ENCODE results near the gene LRRC23. TPM values are rescaled to one million over a fixed set of nuclear protein-coding genes. Genes with fewer than 3 reads are reported as not detected.
A peak's percentile ranks its signal among the peaks of the same experiment; 100 is the strongest.

The LRRC23 gene
- total and polyA plus RNA-seq, 4 donors, result 29.6 to 61.0 (median 42.1) TPM

GRCh38 chr12:6866920-6867412 is 37.7 kb upstream of the LRRC23 start:
- Histone ChIP-seq H3K4me1 (ENCODE audit: control insufficient read depth in 5 of 5, insufficient read depth in 5 of 5, low read length in 5 of 5) (peaks cover 0 to 29% (median 12%) of the 10 kb centered on the region in 5 donors), H3K4me3 (peak overlapping the region; percentile 40), H3K9ac (ENCODE audit: insufficient read depth in 1 of 2, low read length in 2 of 2) (peak overlapping the region; percentile 50 to 67), H3K27me3 (ENCODE audit: control insufficient read depth in 3 of 3, insufficient read depth in 3 of 3, low read length in 2 of 3) (no peaks in the 10 kb centered on the region), H3K9me3 (ENCODE audit: control insufficient read depth in 4 of 4, insufficient read depth in 3 of 4, low read length in 3 of 4) (no peaks in the 10 kb centered on the region), H3K27ac (ENCODE audit: low read depth in 1 of 2, low read length in 1 of 2) (peak overlapping the region; percentile 71 to 91), H3K36me3 (ENCODE audit: control insufficient read depth in 4 of 4, insufficient read depth in 4 of 4, low read length in 4 of 4) (peaks cover 3 to 36% (median 31%) of the 10 kb centered on the region in 4 donors)
- TF ChIP-seq CTCF (IDR thresholded peaks at IDR 0.05; ENCODE audit: control extremely low read depth, extremely low read depth), result no peak
- WGBS, 2 donors, result 2 to 4% methylated on average over 25 to 33 of the region's 33 CpGs
- ATAC-seq (ENCODE audit: insufficient read depth, low FRiP score) (peak; percentile 2), DNase-seq (no peak)

GRCh38 chr12:6867413-6868210 is 37.0 kb upstream of the LRRC23 start, which contains the start of gene TPI1:
TSS of gene TPI1 (plus strand) at chr12:6867531. CDS start at chr12:6867567, 36 bp downstream.
- Histone ChIP-seq H3K36me3 (ENCODE audit: control insufficient read depth in 4 of 4, insufficient read depth in 4 of 4, low read length in 4 of 4) (peaks cover 3 to 31% (median 30%) of the 10 kb centered on the region in 4 donors), H3K9me3 (ENCODE audit: control insufficient read depth in 4 of 4, insufficient read depth in 3 of 4, low read length in 3 of 4) (no peaks in the 10 kb centered on the region), H3K4me3 (peak within 1 kb of the TSS; percentile 92), H3K9ac (ENCODE audit: insufficient read depth in 1 of 2, low read length in 2 of 2) (peak within 1 kb of the TSS; percentile 76 to 88), H3K27me3 (ENCODE audit: control insufficient read depth in 3 of 3, insufficient read depth in 3 of 3, low read length in 2 of 3) (no peaks in the 10 kb centered on the region), H3K4me1 (ENCODE audit: control insufficient read depth in 5 of 5, insufficient read depth in 5 of 5, low read length in 5 of 5) (peaks cover 0 to 35% (median 12%) of the 10 kb centered on the region in 5 donors), H3K27ac (ENCODE audit: low read depth in 1 of 2, low read length in 1 of 2) (peak within 1 kb of the TSS; percentile 96 to 99)
- peak; percentile 86 for ATAC-seq (ENCODE audit: insufficient read depth, low FRiP score)
- DNase-seq, result peak; percentile 87 to 92 (median 90)
- TF ChIP-seq CTCF (IDR thresholded peaks at IDR 0.05; ENCODE audit: control extremely low read depth, extremely low read depth), result no peak
- 0 to 1% methylated on average over 68 to 86 of the region's 86 CpGs for WGBS, 2 donors

DNA sequence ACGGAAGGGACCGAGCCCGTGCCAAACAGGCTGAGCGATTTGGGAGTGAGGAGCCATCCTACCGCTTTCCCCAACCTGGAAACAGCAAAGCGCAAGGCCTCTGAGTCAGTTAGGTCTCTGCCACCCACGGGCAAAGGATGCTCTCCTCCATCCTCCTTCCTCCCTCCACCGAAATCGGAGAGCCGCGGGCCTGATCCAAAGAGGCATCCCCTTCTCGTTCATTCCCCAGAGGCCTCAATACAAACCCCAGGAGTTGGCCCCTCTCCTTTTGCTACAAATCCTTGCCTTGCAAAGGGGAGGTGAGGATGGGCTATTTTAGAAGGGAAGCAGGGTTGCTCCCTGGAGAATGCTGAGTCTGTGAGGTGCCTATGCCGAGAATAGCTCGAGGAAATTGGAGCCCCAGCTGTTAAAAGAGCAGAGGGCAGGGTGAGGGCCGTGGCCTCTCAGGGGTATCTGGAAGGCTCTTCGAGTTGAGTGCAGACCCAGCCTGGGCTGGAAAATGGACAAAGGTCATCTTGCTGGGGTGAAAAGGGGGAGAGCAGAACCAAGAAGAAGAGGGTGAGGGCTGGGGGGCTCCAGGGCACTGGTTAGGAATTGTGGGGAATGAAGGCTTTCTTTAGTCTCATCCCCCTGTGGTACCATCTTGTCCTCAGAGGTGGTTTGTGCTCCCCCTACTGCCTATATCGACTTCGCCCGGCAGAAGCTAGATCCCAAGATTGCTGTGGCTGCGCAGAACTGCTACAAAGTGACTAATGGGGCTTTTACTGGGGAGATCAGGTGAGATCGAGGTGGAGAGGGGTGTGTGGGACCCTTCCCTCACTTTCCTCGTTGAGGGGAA is 36.2 kb upstream of the LRRC23 start:
- H3K27me3 ChIP-seq (ENCODE audit: control insufficient read depth in 3 of 3, insufficient read depth in 3 of 3, low read length in 2 of 3), result no peaks in the 10 kb centered on the region
- H3K4me1 ChIP-seq (ENCODE audit: control insufficient read depth in 5 of 5, insufficient read depth in 5 of 5, low read length in 5 of 5), result peaks cover 0 to 37% (median 12%) of the 10 kb centered on the region in 5 donors
- no peak for TF ChIP-seq CTCF (IDR thresholded peaks at IDR 0.05; ENCODE audit: control extremely low read depth, extremely low read depth)
- WGBS, 2 donors, result 12 to 15% methylated on average over 22 of the region's 22 CpGs
- ATAC-seq (ENCODE audit: insufficient read depth, low FRiP score) (no peak), DNase-seq (peak in 2 of 3 donors; percentile 23 to 43)
- no peaks in the 10 kb centered on the region for H3K9me3 ChIP-seq (ENCODE audit: control insufficient read depth in 4 of 4, insufficient read depth in 3 of 4, low read length in 3 of 4)
- peak overlapping the region; percentile 76 to 88 for H3K9ac ChIP-seq (ENCODE audit: insufficient read depth in 1 of 2, low read length in 2 of 2)
- peak overlapping the region; percentile 96 to 99 for H3K27ac ChIP-seq (ENCODE audit: low read depth in 1 of 2, low read length in 1 of 2)
- peaks cover 3 to 31% (median 27%) of the 10 kb centered on the region in 4 donors for H3K36me3 ChIP-seq (ENCODE audit: control insufficient read depth in 4 of 4, insufficient read depth in 4 of 4, low read length in 4 of 4)
- H3K4me3 ChIP-seq, result peak overlapping the region; percentile 92

All from lung (tissue), 12 donors.